ENCODE results near the gene PUSL1. TPM values are rescaled to one million over a fixed set of nuclear protein-coding genes. Genes with fewer than 3 reads are reported as not detected.

Gene PUSL1
- total and polyA plus RNA-seq, 2 donors (not counting 3 experiments of a cell fraction or from before 2014, with no cell fraction given), result 18.8 to 27.3 TPM

GRCh38 chr1:1340185-1340584 lies 31.8 kb downstream of the PUSL1 start:
- FAIRE-seq (no peak), DNase-seq (ENCODE audit: low read depth, low spot score) (no peak)
- TF ChIP-seq MYC (IDR thresholded peaks at IDR 0.05; ENCODE audit: low read depth, low read length), result no peak
- TF ChIP-seq POLR2A (IDR thresholded peaks at IDR 0.05; ENCODE audit: low read depth, low read length), result no peak
- no peak for TF ChIP-seq JUN (IDR thresholded peaks at IDR 0.05; ENCODE audit: borderline replicate concordance, insufficient read depth, insufficient read length, low read depth)
- no peak for TF ChIP-seq EZH2 (IDR thresholded peaks at IDR 0.05; ENCODE audit: borderline replicate concordance, low read depth, low read length, severe bottlenecking)
- TF ChIP-seq MAX (IDR thresholded peaks at IDR 0.05; ENCODE audit: insufficient read depth, insufficient read length), result no peak
- TF ChIP-seq POLR2AphosphoS5 (IDR thresholded peaks at IDR 0.05; ENCODE audit: insufficient read depth, low read depth, low read length), result no peak
- no peak for TF ChIP-seq FOS (IDR thresholded peaks at IDR 0.05; ENCODE audit: borderline replicate concordance, insufficient read depth, low read length)
- no peak for TF ChIP-seq CTCF (IDR thresholded peaks at IDR 0.05; ENCODE audit: extremely low read depth in 1 of 2, insufficient read depth in 1 of 2, low read depth in 1 of 2, low read length in 2 of 2)
- TF ChIP-seq GATA2 (IDR thresholded peaks at IDR 0.05; ENCODE audit: insufficient read depth, insufficient read length, low read depth, low read length), result no peak
- Histone ChIP-seq H3K27ac (ENCODE audit: insufficient read depth, low read depth, low read length) (no peak overlapping the region), H3K9ac (replicated peaks; ENCODE audit: extremely low read depth, insufficient read depth, low read length) (no peak overlapping the region), H3K79me2 (ENCODE audit: control insufficient read depth, insufficient read depth, low read length) (peaks cover 2% of the 10 kb centered on the region), H3K36me3 (ENCODE audit: control insufficient read depth in 2 of 2, extremely low read depth in 1 of 2, insufficient read depth in 2 of 2, low read length in 2 of 2) (peaks cover 0 to 17% of the 10 kb centered on the region in 2 experiments), H3K9me1 (replicated peaks; ENCODE audit: control insufficient read depth, extremely low read depth, insufficient read depth, low read length) (no peaks in the 10 kb centered on the region), H3K4me3 (replicated peaks in 1 of 3; ENCODE audit: insufficient read depth in 1 of 3, low read depth in 1 of 3, low read length in 3 of 3) (no peak overlapping the region), H3K27me3 (ENCODE audit: control insufficient read depth in 2 of 2, insufficient read depth in 2 of 2, low read length in 2 of 2) (no peaks in the 10 kb centered on the region), H3K4me1 (ENCODE audit: control insufficient read depth, extremely low read depth, insufficient read depth, low read length) (no peaks in the 10 kb centered on the region), H3K4me2 (ENCODE audit: insufficient read depth, low read length) (no peak overlapping the region), H2AFZ (ENCODE audit: low read depth, low read length) (no peak overlapping the region), H4K20me1 (replicated peaks; ENCODE audit: control insufficient read depth, extremely low read depth, insufficient read depth, low read length) (no peaks in the 10 kb centered on the region), H3K9me3 (replicated peaks; ENCODE audit: control insufficient read depth, insufficient read depth, low read length) (no peaks in the 10 kb centered on the region)
- dilution Hi-C loops (cut with MboI; ENCODE audit: extremely low pct_ligation_motif_present, low sequenced_read_pairs) (no loop called here), intact Hi-C loops (cut with micrococcal nuclease) (no loop called here)
- CTCF ChIA-PET, result no interaction called here
- no TSS peak for BruUV-seq (replicated peaks)
- POLR2A ChIA-PET, result no interaction called here
